Sigmoid colon (tissue), 7 donors: ENCODE data around the gene UQCC2. TPM values are rescaled to one million over a fixed set of nuclear protein-coding genes. Genes with fewer than 3 reads are reported as not detected.
A peak's percentile ranks its signal among the peaks of the same experiment; 100 is the strongest.

Experiments used
- DNase-seq: peaks from one replicate; pipeline ENCODE4 v3.0.0-alpha.2; 2019
- H3K27ac ChIP-seq, 4 donors: fragments of 200-600 bp; sonication (generic); one replicate each; pipeline ENCODE4 v1.5.1; 2016 to 2019; ENCODE audit warnings: mild to moderate bottlenecking in 1 of 4
- H3K27me3 ChIP-seq, 3 donors: fragments of 200-600 bp; sonication (generic); one replicate each; pipeline ENCODE4 v1.5.1; 2019; ENCODE audit warnings: mild to moderate bottlenecking in 1 of 3
- H3K36me3 ChIP-seq, 4 donors: fragments of 200-600 bp; sonication (generic); one replicate each; pipeline ENCODE4 v1.5.1; 2016 to 2019
- H3K4me1 ChIP-seq, 4 donors: fragments of 200-600 bp; sonication (generic); one replicate each; pipeline ENCODE4 v1.5.1; 2017 to 2019
- H3K4me3 ChIP-seq, 4 donors: fragments of 200-600 bp; sonication (generic); one replicate each; pipeline ENCODE4 v1.5.1; 2017 to 2019; ENCODE audit warnings: mild to moderate bottlenecking in 2 of 4, moderate library complexity in 1 of 4
- H3K9me3 ChIP-seq, 4 donors: fragments of 200-600 bp in 3 of 4; sonication (generic) in 3 of 4; one replicate each; pipeline versions ENCODE4 v1.5.1 to v1.6.1; 2013 to 2019
- CTCF ChIP-seq, 4 experiments: fragments of 450-650 bp in 3 of 4; fragments of 200-600 bp in 1 of 4; IDR thresholded peaks; one replicate each; pipeline ENCODE4 v1.5.1; 2016 to 2019; ENCODE audit warnings: antibody characterized with exemption in 4 of 4, mild to moderate bottlenecking in 3 of 4, moderate library complexity in 2 of 4
- EP300 ChIP-seq, 4 donors: sonication (generic); formaldehyde crosslinking; IDR thresholded peaks; one replicate each; pipeline ENCODE4 v1.6.1; 2017; ENCODE audit warnings: antibody characterized with exemption in 4 of 4
- POLR2A ChIP-seq, 2 donors: fragments of 450-650 bp; IDR thresholded peaks; one replicate each; pipeline ENCODE4 v1.6.1; 2016; ENCODE audit warnings: antibody characterized with exemption in 2 of 2, mild to moderate bottlenecking in 2 of 2, moderate library complexity in 2 of 2
- POLR2AphosphoS5 ChIP-seq, 4 donors: sonication (generic); formaldehyde crosslinking; IDR thresholded peaks; one replicate each; pipeline ENCODE4 v1.6.1; 2017; ENCODE audit warnings: antibody characterized with exemption in 4 of 4
- WGBS, 2 donors: extraction: QIAGEN DNeasy Blood & Tissue Kit; methylation state at CpG; one replicate each; pipeline ENCODE4 v1.1.7; 2013; 5-methylcytosine and 5-hydroxymethylcytosine counted together
- intact Hi-C: fragments of 100-400 bp; cut with DNase I; formaldehyde crosslinking; loops from one replicate; pipeline ENCODE4 v1.15.1; 2023
- polyA plus RNA-seq, 3 donors: library from polyadenylated mRNA; stranded (reverse); fragments of 200-250 nt; gene quantifications; one replicate each; pipeline ENCODE4 v1.2.3, GENCODE V29; 2013
- total RNA-seq, 4 donors: library from RNA; depleted of rRNA; stranded (reverse); fragments of >200 nt; gene quantifications; one replicate each; pipeline ENCODE4 v1.1.0, GENCODE V29; 2016
- donor health status: healthy with polysubstance abuse.
- donor health status: Bipolar disorder and iron deficiency.
- donor health status: healthy.

The UQCC2 gene
- total and polyA plus RNA-seq, 7 donors, result 9.5 to 90.9 (median 34.9) TPM

GRCh38 chr6:33732385-33732784 lies 20.9 kb upstream of the UQCC2 start:
- Histone ChIP-seq H3K36me3 (peaks cover 0 to 63% (median 13%) of the 10 kb centered on the region in 4 donors), H3K27me3 (no peaks in the 10 kb centered on the region), H3K4me1 (no peaks in the 10 kb centered on the region), H3K4me3 (no peak overlapping the region), H3K27ac (no peak overlapping the region), H3K9me3 (no peaks in the 10 kb centered on the region)
- no peak for TF ChIP-seq CTCF (IDR thresholded peaks at IDR 0.05)
- 92 to 95% methylated on average over 6 of the region's 6 CpGs for WGBS, 2 donors
- intact Hi-C loops, result no loop called here
- no peak for DNase-seq

- no peak overlapping the region for H3K4me3 ChIP-seq
- TF ChIP-seq POLR2AphosphoS5 (IDR thresholded peaks at IDR 0.05), result no peak
- no peak for TF ChIP-seq POLR2A (IDR thresholded peaks at IDR 0.05)
- no peak for TF ChIP-seq EP300 (IDR thresholded peaks at IDR 0.05)
- no peak for TF ChIP-seq CTCF (IDR thresholded peaks at IDR 0.05)
- no peak for DNase-seq
- no peak overlapping the region for H3K27ac ChIP-seq
- no peaks in the 10 kb centered on the region for H3K27me3 ChIP-seq
- intact Hi-C loops, result no loop called here
- H3K36me3 ChIP-seq, result peaks cover 0 to 65% (median 13%) of the 10 kb centered on the region in 4 donors
- no peaks in the 10 kb centered on the region for H3K9me3 ChIP-seq
- WGBS, 2 donors, result 65 to 81% methylated on average over 9 of the region's 9 CpGs
- no peaks in the 10 kb centered on the region for H3K4me1 ChIP-seq
Measured at GRCh38 chr6:33731751-33732282, 20.3 kb upstream of the UQCC2 start.

- H3K27ac ChIP-seq, result no peak overlapping the region
- TF ChIP-seq EP300 (IDR thresholded peaks at IDR 0.05) (no peak), POLR2AphosphoS5 (IDR thresholded peaks at IDR 0.05) (no peak), POLR2A (IDR thresholded peaks at IDR 0.05) (no peak), CTCF (IDR thresholded peaks at IDR 0.05) (no peak)
- no peaks in the 10 kb centered on the region for H3K27me3 ChIP-seq
- intact Hi-C loops, result no loop called here
- WGBS, 2 donors, result 86 to 91% methylated on average over 7 of the region's 7 CpGs
- no peak overlapping the region for H3K4me3 ChIP-seq
- DNase-seq, result no peak
- H3K36me3 ChIP-seq, result peaks cover 0 to 71% (median 13%) of the 10 kb centered on the region in 4 donors
- no peaks in the 10 kb centered on the region for H3K4me1 ChIP-seq
- no peaks in the 10 kb centered on the region for H3K9me3 ChIP-seq
Measured at GRCh38 chr6:33731035-33731434, 19.5 kb upstream of the UQCC2 start.

GRCh38 chr6:33730611-33731010 lies 19.1 kb upstream of the UQCC2 start:
- no peaks in the 10 kb centered on the region for H3K9me3 ChIP-seq
- intact Hi-C loops, result no loop called here
- no peak overlapping the region for H3K27ac ChIP-seq
- no peaks in the 10 kb centered on the region for H3K4me1 ChIP-seq
- 79 to 86% methylated on average over 10 of the region's 10 CpGs for WGBS, 2 donors
- H3K4me3 ChIP-seq, result no peak overlapping the region
- H3K36me3 ChIP-seq, result peaks cover 0 to 67% (median 13%) of the 10 kb centered on the region in 4 donors
- peak in 1 of 4 donors; percentile 11 for TF ChIP-seq POLR2AphosphoS5 (IDR thresholded peaks at IDR 0.05)
- peak in 1 of 4 donors; percentile 62 for TF ChIP-seq EP300 (IDR thresholded peaks at IDR 0.05)
- no peak for TF ChIP-seq POLR2A (IDR thresholded peaks at IDR 0.05)
- TF ChIP-seq CTCF (IDR thresholded peaks at IDR 0.05), result no peak
- DNase-seq, result no peak
- H3K27me3 ChIP-seq, result no peaks in the 10 kb centered on the region

- DNase-seq, result no peak
- Histone ChIP-seq H3K4me3 (no peak overlapping the region), H3K4me1 (peaks cover 0 to 6% (median 0%) of the 10 kb centered on the region in 4 donors), H3K9me3 (no peaks in the 10 kb centered on the region), H3K36me3 (peaks cover 0 to 51% (median 5%) of the 10 kb centered on the region in 4 donors), H3K27ac (no peak overlapping the region), H3K27me3 (no peaks in the 10 kb centered on the region)
- TF ChIP-seq POLR2AphosphoS5 (IDR thresholded peaks at IDR 0.05), result no peak
- no peak for TF ChIP-seq POLR2A (IDR thresholded peaks at IDR 0.05)
- TF ChIP-seq CTCF (IDR thresholded peaks at IDR 0.05), result no peak
- no peak for TF ChIP-seq EP300 (IDR thresholded peaks at IDR 0.05)
- intact Hi-C loops, result no loop called here
- 85 to 93% methylated on average over 6 of the region's 6 CpGs for WGBS, 2 donors
Measured at GRCh38 chr6:33729059-33729458, 17.6 kb upstream of the UQCC2 start.
